WTC11 (cell line): ENCODE data around the gene POLDIP3. TPM values are rescaled to one million over a fixed set of nuclear protein-coding genes. Genes with fewer than 3 reads are reported as not detected.

Experiments
- ATAC-seq: fragments of 200-7000 bp; cut with Tn5 transposase; 2 replicates; pipeline ENCODE4 v1.10.0; 2021; ENCODE audit warnings: mild to moderate bottlenecking, moderate library complexity
- CTCF ChIA-PET: fragments of 300-600 bp; sonication (Branson Sonifier 250); formaldehyde crosslinking; loops from one replicate; lab custom pipeline; 2021; ENCODE audit warnings: antibody characterized with exemption; lab: Charles Lee
- POLR2A ChIA-PET: fragments of 350-600 bp; sonication (Branson Sonifier 250); formaldehyde crosslinking; loops from one replicate; lab custom pipeline; 2021; ENCODE audit warnings: antibody characterized with exemption; lab: Charles Lee
- DNase-seq: peaks from one replicate; pipeline ENCODE4 v3.0.0; 2021; ENCODE audit warnings: low spot score
- H3K27ac Mint-ChIP-seq: 2 replicates; pipeline ENCODE4 v1.8.0; 2021; ENCODE audit warnings: mixed read lengths
- H3K27me3 Mint-ChIP-seq: 2 replicates; pipeline ENCODE4 v1.8.0; 2021; ENCODE audit warnings: low read depth, mild to moderate bottlenecking, moderate library complexity, mixed read lengths
- H3K36me3 Mint-ChIP-seq: 2 replicates; pipeline ENCODE4 v1.8.0; 2021; ENCODE audit warnings: mixed read lengths
- H3K4me1 Mint-ChIP-seq: 2 replicates; pipeline ENCODE4 v1.8.0; 2022; ENCODE audit warnings: mixed read lengths
- H3K4me3 Mint-ChIP-seq: 2 replicates; pipeline ENCODE4 v1.8.0; 2021; ENCODE audit warnings: mild to moderate bottlenecking, moderate library complexity, mixed read lengths
- H3K9me3 Mint-ChIP-seq: 2 replicates; pipeline ENCODE4 v1.8.0; 2021; ENCODE audit warnings: mixed read lengths
- ERG ChIP-seq: fragments of 250-450 bp; sonication (Bioruptor Pico); IDR thresholded peaks from 2 replicates; pipeline ENCODE4 v1.8.0; 2021; ENCODE audit warnings: mild to moderate bottlenecking
- FOXP4 ChIP-seq: sonication (generic); formaldehyde crosslinking; IDR thresholded peaks from 2 replicates; pipeline ENCODE4 v1.8.0; 2022; ENCODE audit warnings: mild to moderate bottlenecking, missing genetic modification reagents
- JAZF1 ChIP-seq: fragments of 250-450 bp; sonication (Bioruptor Pico); IDR thresholded peaks from 2 replicates; pipeline ENCODE4 v1.9.0; 2021; ENCODE audit warnings: moderate library complexity, mild to moderate bottlenecking, inconsistent platforms
- NR2C2 ChIP-seq: sonication (generic); formaldehyde crosslinking; IDR thresholded peaks from 2 replicates; pipeline ENCODE4 v1.8.0; 2022; ENCODE audit warnings: mild to moderate bottlenecking, missing genetic modification reagents
- OVOL2 ChIP-seq: fragments of 250-450 bp; sonication (Bioruptor Pico); IDR thresholded peaks from 2 replicates; pipeline ENCODE4 v1.9.0; 2021; ENCODE audit warnings: mild to moderate bottlenecking, borderline replicate concordance
- RELA ChIP-seq: sonication (generic); formaldehyde crosslinking; IDR thresholded peaks from 2 replicates; pipeline ENCODE4 v1.8.1; 2022; ENCODE audit warnings: missing genetic modification reagents, mild to moderate bottlenecking, borderline replicate concordance
- SMAD4 ChIP-seq: sonication (generic); formaldehyde crosslinking; IDR thresholded peaks from 2 replicates; pipeline ENCODE4 v1.8.0; 2022; ENCODE audit warnings: mild to moderate bottlenecking, missing genetic modification reagents
- SP1 ChIP-seq: sonication (generic); formaldehyde crosslinking; conservative IDR thresholded peaks from 2 replicates; pipeline ENCODE4 v1.8.1; 2022; ENCODE audit warnings: missing genetic modification reagents
- TEAD1 ChIP-seq: sonication (generic); formaldehyde crosslinking; IDR thresholded peaks from 2 replicates; pipeline ENCODE4 v1.8.0; 2022; ENCODE audit warnings: mild to moderate bottlenecking, missing genetic modification reagents
- TEAD4 ChIP-seq: sonication (generic); formaldehyde crosslinking; IDR thresholded peaks from 2 replicates; pipeline ENCODE4 v1.8.0; 2022; ENCODE audit warnings: mild to moderate bottlenecking, missing genetic modification reagents
- ZNF396 ChIP-seq: fragments of 250-450 bp; sonication (Bioruptor Pico); IDR thresholded peaks from 2 replicates; pipeline ENCODE4 v1.8.0; 2021; ENCODE audit warnings: mild to moderate bottlenecking, moderate library complexity, borderline replicate concordance
- ZSCAN18 ChIP-seq: fragments of 250-450 bp; sonication (Bioruptor Pico); IDR thresholded peaks from 2 replicates; pipeline ENCODE4 v2.1.2; 2022; ENCODE audit warnings: mild to moderate bottlenecking, moderate library complexity
- total RNA-seq: library from RNA; stranded (reverse); gene quantifications from 3 replicates; pipeline ENCODE4 v1.2.3, GENCODE V29; 2021
- TF ChIP-seq, protein P1 (sequence below): fragments of 200-600 bp; IDR thresholded peaks from 2 replicates; pipeline ENCODE4 v1.8.0; 2022; ENCODE audit warnings: antibody characterized with exemption
- TF ChIP-seq, protein P2 (sequence below): sonication (generic); formaldehyde crosslinking; IDR thresholded peaks from 2 replicates; pipeline ENCODE4 v1.8.1; 2022; ENCODE audit warnings: low read depth, mild to moderate bottlenecking, moderate library complexity, missing genetic modification reagents, borderline replicate concordance
- TF ChIP-seq, protein P3 (sequence below): sonication (generic); formaldehyde crosslinking; IDR thresholded peaks from 2 replicates; pipeline ENCODE4 v1.8.0; 2023; ENCODE audit warnings: mild to moderate bottlenecking, missing genetic modification reagents
- TF ChIP-seq, protein P4 (sequence below): sonication (generic); formaldehyde crosslinking; IDR thresholded peaks from 2 replicates; pipeline ENCODE4 v1.8.0; 2023; ENCODE audit warnings: missing genetic modification reagents
- TF ChIP-seq, protein P5 (sequence below): sonication (generic); formaldehyde crosslinking; IDR thresholded peaks from 2 replicates; pipeline ENCODE4 v1.8.1; 2023; ENCODE audit warnings: mild to moderate bottlenecking, missing genetic modification reagents, moderate library complexity
- TF ChIP-seq, protein P6 (sequence below): sonication (generic); formaldehyde crosslinking; IDR thresholded peaks from 2 replicates; pipeline ENCODE4 v1.8.0; 2023; ENCODE audit warnings: missing genetic modification reagents, mild to moderate bottlenecking, borderline replicate concordance

The POLDIP3 gene
- total RNA-seq, 1 experiment from 2014 or later: 73.2 TPM

- CTCF ChIA-PET: interaction anchor here (0.5 to 2.0 kb wide), 4 partner anchors 32 to 55 kb away, joined by 3 to 6 read pairs (median 4); partner anchors contain the start of gene POLDIP3
- H3K36me3 Mint-ChIP-seq: peaks cover 42% of the 10 kb centered on the region
- TF ChIP-seq, protein P1, sequence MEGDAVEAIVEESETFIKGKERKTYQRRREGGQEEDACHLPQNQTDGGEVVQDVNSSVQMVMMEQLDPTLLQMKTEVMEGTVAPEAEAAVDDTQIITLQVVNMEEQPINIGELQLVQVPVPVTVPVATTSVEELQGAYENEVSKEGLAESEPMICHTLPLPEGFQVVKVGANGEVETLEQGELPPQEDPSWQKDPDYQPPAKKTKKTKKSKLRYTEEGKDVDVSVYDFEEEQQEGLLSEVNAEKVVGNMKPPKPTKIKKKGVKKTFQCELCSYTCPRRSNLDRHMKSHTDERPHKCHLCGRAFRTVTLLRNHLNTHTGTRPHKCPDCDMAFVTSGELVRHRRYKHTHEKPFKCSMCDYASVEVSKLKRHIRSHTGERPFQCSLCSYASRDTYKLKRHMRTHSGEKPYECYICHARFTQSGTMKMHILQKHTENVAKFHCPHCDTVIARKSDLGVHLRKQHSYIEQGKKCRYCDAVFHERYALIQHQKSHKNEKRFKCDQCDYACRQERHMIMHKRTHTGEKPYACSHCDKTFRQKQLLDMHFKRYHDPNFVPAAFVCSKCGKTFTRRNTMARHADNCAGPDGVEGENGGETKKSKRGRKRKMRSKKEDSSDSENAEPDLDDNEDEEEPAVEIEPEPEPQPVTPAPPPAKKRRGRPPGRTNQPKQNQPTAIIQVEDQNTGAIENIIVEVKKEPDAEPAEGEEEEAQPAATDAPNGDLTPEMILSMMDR: no peak
- TF ChIP-seq ERG (CRISPR knock-in tag): no peak
- no peak for TF ChIP-seq ZNF396 (CRISPR knock-in tag)
- TF ChIP-seq, protein P2, sequence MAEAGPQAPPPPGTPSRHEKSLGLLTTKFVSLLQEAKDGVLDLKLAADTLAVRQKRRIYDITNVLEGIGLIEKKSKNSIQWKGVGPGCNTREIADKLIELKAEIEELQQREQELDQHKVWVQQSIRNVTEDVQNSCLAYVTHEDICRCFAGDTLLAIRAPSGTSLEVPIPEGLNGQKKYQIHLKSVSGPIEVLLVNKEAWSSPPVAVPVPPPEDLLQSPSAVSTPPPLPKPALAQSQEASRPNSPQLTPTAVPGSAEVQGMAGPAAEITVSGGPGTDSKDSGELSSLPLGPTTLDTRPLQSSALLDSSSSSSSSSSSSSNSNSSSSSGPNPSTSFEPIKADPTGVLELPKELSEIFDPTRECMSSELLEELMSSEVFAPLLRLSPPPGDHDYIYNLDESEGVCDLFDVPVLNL (CRISPR knock-in tag): no peak
- TF ChIP-seq RELA (CRISPR knock-in tag): no peak
- TF ChIP-seq, protein P3, sequence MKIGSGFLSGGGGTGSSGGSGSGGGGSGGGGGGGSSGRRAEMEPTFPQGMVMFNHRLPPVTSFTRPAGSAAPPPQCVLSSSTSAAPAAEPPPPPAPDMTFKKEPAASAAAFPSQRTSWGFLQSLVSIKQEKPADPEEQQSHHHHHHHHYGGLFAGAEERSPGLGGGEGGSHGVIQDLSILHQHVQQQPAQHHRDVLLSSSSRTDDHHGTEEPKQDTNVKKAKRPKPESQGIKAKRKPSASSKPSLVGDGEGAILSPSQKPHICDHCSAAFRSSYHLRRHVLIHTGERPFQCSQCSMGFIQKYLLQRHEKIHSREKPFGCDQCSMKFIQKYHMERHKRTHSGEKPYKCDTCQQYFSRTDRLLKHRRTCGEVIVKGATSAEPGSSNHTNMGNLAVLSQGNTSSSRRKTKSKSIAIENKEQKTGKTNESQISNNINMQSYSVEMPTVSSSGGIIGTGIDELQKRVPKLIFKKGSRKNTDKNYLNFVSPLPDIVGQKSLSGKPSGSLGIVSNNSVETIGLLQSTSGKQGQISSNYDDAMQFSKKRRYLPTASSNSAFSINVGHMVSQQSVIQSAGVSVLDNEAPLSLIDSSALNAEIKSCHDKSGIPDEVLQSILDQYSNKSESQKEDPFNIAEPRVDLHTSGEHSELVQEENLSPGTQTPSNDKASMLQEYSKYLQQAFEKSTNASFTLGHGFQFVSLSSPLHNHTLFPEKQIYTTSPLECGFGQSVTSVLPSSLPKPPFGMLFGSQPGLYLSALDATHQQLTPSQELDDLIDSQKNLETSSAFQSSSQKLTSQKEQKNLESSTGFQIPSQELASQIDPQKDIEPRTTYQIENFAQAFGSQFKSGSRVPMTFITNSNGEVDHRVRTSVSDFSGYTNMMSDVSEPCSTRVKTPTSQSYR (CRISPR knock-in tag): 0 out of 2 replicates have a peak, but pooled peaks have one; percentile 19
- TF ChIP-seq TEAD1 (CRISPR knock-in tag): no peak
- TF ChIP-seq SMAD4: no peak
- no peak for TF ChIP-seq OVOL2 (CRISPR knock-in tag)
- no peak for TF ChIP-seq TEAD4 (CRISPR knock-in tag)
- TF ChIP-seq ZSCAN18 (CRISPR knock-in tag): no peak
- TF ChIP-seq, protein P4, sequence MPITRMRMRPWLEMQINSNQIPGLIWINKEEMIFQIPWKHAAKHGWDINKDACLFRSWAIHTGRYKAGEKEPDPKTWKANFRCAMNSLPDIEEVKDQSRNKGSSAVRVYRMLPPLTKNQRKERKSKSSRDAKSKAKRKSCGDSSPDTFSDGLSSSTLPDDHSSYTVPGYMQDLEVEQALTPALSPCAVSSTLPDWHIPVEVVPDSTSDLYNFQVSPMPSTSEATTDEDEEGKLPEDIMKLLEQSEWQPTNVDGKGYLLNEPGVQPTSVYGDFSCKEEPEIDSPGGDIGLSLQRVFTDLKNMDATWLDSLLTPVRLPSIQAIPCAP (CRISPR knock-in tag): peak; percentile 59; the same call in 1 of the 2 replicates
- TF ChIP-seq NR2C2 (CRISPR knock-in tag): no peak
- TF ChIP-seq SP1 (CRISPR knock-in tag): peak; percentile 61; the same call in 1 of the 2 replicates
- TF ChIP-seq, protein P5, sequence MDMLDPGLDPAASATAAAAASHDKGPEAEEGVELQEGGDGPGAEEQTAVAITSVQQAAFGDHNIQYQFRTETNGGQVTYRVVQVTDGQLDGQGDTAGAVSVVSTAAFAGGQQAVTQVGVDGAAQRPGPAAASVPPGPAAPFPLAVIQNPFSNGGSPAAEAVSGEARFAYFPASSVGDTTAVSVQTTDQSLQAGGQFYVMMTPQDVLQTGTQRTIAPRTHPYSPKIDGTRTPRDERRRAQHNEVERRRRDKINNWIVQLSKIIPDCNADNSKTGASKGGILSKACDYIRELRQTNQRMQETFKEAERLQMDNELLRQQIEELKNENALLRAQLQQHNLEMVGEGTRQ: 0 out of 2 replicates have a peak, but pooled peaks have one; percentile 9
- no peak for TF ChIP-seq JAZF1 (CRISPR knock-in tag)
- TF ChIP-seq, protein P6, sequence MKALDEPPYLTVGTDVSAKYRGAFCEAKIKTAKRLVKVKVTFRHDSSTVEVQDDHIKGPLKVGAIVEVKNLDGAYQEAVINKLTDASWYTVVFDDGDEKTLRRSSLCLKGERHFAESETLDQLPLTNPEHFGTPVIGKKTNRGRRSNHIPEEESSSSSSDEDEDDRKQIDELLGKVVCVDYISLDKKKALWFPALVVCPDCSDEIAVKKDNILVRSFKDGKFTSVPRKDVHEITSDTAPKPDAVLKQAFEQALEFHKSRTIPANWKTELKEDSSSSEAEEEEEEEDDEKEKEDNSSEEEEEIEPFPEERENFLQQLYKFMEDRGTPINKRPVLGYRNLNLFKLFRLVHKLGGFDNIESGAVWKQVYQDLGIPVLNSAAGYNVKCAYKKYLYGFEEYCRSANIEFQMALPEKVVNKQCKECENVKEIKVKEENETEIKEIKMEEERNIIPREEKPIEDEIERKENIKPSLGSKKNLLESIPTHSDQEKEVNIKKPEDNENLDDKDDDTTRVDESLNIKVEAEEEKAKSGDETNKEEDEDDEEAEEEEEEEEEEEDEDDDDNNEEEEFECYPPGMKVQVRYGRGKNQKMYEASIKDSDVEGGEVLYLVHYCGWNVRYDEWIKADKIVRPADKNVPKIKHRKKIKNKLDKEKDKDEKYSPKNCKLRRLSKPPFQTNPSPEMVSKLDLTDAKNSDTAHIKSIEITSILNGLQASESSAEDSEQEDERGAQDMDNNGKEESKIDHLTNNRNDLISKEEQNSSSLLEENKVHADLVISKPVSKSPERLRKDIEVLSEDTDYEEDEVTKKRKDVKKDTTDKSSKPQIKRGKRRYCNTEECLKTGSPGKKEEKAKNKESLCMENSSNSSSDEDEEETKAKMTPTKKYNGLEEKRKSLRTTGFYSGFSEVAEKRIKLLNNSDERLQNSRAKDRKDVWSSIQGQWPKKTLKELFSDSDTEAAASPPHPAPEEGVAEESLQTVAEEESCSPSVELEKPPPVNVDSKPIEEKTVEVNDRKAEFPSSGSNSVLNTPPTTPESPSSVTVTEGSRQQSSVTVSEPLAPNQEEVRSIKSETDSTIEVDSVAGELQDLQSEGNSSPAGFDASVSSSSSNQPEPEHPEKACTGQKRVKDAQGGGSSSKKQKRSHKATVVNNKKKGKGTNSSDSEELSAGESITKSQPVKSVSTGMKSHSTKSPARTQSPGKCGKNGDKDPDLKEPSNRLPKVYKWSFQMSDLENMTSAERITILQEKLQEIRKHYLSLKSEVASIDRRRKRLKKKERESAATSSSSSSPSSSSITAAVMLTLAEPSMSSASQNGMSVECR (CRISPR knock-in tag): no peak
- TF ChIP-seq FOXP4: peak; percentile 66; the same call in 1 of the 2 replicates
Measured at GRCh38 chr22:42581762-42582716, 32.6 kb downstream of the POLDIP3 start.

More at GRCh38 chr22:42581762-42582716, 32.6 kb downstream of the POLDIP3 start:
- H3K4me1 Mint-ChIP-seq: peaks cover 6% of the 10 kb centered on the region
- peak; percentile 75 for DNase-seq
- POLR2A ChIA-PET: interaction anchor here (0.6 kb wide), 2 partner anchors 13 to 433 kb away, joined by 3 to 10 read pairs; partner anchors contain the start of gene PACSIN2
- peak overlapping the region; percentile 95 for H3K4me3 Mint-ChIP-seq
- ATAC-seq: peak; percentile 66
- no peaks in the 10 kb centered on the region for H3K27me3 Mint-ChIP-seq
- H3K9me3 Mint-ChIP-seq: no peaks in the 10 kb centered on the region
- H3K27ac Mint-ChIP-seq: peak overlapping the region; percentile 94
